NCI-H524 treated with DMSO at 0.1 percent for 48 hours (cell line): ENCODE measurements around the gene SPECC1L.
A peak's percentile ranks its signal among the peaks of the same experiment; 100 is the strongest.
"Not testable (repeated sequence)": the region's sequence is repeated elsewhere in the genome, so short reads cannot be mapped to it uniquely, and the experiment has no call there.

ENCODE experiments used
- DNase-seq: peaks from one replicate; lab custom pipeline; 2025; lab: John Stamatoyannopoulos, UW

SPECC1L gene, protein sequence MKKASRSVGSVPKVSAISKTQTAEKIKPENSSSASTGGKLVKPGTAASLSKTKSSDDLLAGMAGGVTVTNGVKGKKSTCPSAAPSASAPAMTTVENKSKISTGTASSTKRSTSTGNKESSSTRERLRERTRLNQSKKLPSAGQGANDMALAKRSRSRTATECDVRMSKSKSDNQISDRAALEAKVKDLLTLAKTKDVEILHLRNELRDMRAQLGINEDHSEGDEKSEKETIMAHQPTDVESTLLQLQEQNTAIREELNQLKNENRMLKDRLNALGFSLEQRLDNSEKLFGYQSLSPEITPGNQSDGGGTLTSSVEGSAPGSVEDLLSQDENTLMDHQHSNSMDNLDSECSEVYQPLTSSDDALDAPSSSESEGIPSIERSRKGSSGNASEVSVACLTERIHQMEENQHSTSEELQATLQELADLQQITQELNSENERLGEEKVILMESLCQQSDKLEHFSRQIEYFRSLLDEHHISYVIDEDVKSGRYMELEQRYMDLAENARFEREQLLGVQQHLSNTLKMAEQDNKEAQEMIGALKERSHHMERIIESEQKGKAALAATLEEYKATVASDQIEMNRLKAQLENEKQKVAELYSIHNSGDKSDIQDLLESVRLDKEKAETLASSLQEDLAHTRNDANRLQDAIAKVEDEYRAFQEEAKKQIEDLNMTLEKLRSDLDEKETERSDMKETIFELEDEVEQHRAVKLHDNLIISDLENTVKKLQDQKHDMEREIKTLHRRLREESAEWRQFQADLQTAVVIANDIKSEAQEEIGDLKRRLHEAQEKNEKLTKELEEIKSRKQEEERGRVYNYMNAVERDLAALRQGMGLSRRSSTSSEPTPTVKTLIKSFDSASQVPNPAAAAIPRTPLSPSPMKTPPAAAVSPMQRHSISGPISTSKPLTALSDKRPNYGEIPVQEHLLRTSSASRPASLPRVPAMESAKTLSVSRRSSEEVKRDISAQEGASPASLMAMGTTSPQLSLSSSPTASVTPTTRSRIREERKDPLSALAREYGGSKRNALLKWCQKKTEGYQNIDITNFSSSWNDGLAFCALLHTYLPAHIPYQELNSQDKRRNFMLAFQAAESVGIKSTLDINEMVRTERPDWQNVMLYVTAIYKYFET

DNA sequence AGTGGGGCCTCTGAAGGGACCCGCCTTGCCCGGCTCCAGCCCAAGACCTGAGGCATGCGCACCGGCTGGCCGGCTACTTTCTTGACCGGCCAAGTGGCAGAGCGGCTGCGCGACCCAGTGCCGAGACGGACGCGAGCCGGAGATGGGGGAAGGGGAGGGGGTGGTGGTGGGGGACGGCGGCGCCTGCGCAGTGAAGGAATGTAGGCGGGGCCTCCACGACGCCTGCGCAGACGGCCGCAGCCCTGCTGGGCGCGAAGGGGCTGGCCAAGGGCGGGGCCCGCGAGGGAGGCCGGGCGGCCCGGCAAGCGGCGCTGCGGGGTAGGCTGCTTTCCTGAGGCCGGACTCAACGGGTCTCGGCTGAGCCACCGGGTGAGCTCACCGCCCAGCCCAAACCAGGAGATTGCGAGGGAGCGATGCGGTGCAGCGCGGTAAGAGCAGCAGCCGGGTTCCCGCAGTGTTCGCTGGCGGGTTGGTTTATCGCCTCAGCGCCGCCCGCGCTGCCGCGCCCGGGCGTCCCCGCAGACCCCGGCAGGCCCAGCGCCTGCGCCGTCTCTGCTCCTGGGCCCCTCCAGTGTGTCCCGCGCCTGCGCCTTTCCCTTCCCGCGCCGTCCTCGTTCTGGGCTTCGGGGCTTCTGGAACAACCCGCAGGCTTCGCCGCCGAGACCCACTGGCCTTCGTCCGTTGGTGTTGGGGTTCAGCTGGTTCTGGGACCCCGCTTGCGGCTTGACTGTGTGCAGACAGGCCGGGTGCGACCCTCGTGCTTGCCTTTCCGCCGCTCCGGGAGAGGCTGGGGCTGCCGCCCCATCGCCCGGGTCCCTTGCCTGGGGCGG is at the start of gene SPECC1L:
Gene SPECC1L (plus strand): TSS at position 276 of the 830 bp plus-strand sequence. CDS start 31,401 bp downstream, outside the sequence.
- peak; percentile 57 for DNase-seq

DNA sequence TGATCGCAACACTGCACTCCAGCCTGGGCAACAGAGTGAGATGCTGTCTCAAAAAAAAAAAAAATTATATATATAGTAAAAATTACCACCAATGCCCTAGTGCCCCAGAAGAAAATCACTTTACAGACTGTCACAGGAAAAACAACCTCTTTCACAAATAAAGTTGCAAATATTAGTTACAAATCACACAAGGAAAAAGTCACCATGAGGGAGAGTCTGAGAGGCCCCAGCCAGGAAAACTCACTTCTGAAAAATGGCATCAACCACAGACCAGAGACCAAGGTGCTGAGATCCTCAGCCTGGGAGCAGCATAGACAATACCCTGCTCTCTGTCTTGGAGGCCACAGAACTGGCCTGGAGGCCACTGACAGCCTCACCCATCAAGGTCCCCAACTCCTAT is 46.2 kb upstream of the SPECC1L start:
- DNase-seq: no peak

DNA sequence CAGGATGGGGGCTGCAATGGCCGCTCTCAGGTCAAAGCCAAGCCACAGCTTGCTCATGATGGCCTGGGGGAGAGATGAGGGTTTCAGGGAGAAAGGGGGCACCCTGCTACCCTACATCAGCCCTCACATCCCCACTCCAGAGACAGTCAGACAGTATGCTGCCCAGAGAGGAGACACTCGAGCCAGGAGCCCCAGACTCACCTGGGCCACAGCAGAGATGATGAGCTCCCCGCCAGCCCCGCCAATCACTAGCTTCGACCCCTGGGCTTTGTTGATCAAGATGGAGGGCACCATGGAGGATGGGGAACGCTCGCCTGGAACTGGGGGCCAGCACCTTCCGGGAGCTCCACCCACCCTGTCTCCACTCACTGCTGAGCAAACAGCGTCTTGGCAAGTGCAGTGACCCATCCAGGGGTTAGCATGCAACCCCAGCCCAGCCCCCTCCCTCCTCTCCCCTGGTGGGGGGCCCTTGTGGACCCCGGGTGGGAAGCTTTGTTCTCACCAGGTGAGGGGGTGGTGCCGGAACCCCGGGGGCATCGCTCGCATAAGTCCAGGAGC is 45.5 kb upstream of the SPECC1L start:
- no peak for DNase-seq

DNA sequence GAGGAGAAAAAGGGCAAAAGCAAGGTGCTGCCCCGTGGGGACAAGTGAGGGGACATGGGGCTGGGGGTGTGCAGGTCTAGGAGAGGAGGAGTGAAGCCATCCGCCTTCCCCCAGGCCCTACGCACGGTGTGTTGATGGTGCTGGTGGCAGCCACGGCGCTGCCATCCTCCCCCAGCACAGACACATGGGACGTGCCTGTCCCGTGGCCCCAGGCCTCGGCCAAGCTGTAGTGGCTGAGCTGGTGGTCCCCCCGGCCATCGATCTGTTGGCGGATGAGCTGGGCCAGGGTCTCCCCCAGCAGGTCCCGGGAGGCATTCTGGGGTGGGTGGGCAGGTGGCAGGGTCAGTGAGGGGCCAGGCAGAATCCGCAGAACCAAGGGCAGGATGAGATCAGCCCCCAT is 44.7 kb upstream of the SPECC1L start:
- no peak for DNase-seq

DNA sequence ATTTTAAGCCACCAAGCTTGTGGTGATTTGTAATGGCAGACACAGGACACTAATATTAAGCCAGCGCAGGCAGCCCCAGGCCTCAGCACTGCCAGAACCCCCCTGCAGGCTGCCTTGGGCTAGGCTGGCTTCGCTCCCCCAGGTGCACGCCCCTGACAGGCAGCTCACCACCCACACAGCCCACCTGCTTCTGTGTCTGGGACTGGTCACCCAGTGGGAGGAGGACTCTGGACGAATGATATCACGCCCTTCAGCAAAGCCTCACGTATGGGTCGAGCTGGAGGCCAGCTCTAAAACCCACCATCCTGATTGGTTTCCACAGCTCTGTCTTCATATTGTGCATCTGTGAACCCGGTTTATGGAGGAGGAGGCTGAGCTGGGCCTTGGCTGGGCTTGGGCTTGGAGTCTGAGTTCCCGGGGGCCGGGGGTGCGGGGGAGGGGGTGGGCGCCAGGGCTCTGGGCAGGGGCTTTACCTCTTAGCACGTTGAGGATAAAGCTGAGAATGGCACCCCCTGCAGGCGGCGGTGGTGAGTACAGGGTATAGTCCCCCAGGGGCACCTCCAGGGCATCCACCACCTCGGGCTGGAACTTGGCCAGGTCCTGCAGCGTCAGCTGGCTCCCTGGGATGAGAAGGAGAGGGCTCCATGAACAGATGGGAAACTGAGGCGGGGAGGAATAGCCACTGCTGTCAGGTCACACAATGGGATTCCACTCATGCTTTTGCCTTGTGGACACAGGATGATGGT is 39.5 kb upstream of the SPECC1L start:
- no peak for DNase-seq

DNA sequence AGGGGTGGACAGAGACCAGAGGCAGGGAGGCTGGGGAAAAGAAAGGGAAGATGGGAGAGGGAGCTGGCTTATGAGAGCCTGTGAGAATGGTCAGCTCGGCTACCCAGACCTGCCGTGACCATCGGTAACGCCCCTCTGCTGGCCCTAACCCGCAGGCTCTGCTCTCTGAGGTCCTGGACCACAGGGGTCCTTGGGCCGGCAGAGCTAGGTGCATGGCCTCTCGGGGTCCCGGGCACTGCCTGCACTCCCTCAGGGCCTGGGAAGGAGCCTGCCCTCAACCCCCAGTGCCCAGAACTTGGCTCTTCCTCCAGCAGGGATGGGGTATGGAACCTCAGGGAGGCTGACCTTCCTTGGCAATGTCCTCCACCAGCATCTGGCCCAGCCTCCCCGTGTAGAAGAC is 38.9 kb upstream of the SPECC1L start:
- DNase-seq: no peak

DNA sequence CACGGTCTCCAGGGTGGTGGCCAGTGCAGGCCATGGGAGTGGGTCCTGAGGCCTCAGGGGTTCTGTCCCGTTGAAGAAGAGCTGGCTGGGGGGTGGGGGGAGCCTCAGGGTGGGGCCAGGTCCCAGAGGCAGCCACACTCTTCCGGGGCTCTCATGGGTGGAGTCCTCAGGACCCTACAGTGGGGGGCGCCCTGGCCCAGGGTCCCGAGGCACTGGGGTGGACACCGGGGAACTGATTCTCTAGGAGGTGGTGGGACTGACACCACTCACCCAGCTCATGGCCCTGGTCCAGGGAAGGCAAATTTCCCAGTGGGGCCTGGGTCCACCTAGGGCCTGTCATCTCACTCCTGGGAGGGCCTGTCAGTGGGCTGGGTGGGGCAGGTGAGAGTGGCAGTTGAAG is 38.5 kb upstream of the SPECC1L start:
- DNase-seq: no peak

DNA sequence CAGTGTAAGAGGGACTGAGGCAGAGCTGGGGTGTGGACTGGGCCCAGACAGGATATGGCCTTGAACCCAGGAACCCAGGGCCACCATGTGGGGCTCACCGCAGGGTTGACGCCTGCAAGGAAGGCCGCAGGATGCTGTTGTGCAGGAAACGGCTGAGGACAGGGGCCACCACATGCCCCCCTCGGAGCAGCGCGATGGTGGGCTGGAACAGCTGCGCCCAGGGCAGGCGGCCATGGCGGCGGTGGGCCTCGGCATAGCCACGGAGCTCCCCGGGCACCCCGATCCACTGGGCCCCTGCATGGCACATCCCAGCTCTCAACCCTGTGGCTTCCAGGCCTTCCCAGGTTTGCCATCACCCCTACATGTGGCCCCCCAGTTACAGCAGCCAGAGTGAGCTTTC is 37.9 kb upstream of the SPECC1L start:
- no peak for DNase-seq

DNA sequence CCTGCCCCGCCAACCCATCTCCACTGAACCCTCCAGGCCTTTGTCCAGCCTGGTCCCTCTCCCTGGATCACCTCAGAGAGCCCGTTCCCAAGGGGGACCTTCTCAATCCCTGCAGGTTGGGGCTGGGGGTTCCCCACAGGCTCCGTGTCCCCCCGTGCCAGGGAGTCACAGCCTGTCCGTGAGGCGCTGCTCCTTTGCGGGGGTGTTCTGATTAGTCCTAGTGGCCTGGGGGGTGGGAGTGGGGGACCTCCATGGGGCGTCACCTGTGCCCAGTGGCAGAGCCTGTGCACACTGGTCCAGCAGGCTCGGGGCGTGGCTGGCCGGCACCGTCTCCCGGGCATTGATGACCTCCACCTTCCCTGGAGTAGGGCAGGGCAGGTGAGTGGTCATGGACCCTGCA is 37.4 kb upstream of the SPECC1L start:
- no peak for DNase-seq

DNA sequence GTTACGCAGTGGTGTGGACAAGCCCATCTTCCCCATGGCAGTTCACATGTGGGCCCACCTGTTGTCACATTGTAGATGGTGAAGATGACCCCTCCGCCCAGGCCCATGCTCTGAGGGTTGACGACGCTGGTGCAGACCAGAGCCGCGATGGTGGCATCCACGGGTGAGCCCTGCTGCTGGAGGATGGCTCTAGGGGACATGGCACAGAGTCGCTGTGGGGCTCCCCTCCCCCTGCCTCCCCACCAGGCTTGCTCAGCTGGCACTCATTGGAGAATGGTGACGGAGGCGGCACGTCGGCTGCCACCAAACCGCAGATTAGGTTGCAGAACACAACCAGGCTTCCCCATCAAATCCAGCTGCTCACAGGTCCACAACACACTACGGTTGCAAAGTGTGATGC is 36.8 kb upstream of the SPECC1L start:
- no peak for DNase-seq

DNA sequence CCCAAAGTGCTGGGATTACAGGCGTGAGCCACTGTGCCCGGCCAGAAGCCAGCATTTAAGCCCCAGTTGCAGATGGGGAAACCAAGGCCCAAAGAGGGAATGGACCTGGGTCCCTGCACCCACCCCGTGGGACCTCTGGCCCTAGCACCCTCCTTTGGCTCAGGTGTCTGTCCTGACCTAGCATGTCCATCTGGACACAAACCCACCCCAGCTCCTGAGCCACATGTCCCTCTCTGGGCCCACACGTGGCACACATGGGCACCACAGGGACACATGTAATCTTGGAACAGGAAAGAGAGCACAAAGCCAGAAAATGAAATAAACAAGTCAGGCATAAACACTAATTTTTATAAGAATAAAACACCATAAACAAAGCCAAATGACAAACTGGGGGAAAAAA is 35.3 kb upstream of the SPECC1L start:
- no peak for DNase-seq

DNA sequence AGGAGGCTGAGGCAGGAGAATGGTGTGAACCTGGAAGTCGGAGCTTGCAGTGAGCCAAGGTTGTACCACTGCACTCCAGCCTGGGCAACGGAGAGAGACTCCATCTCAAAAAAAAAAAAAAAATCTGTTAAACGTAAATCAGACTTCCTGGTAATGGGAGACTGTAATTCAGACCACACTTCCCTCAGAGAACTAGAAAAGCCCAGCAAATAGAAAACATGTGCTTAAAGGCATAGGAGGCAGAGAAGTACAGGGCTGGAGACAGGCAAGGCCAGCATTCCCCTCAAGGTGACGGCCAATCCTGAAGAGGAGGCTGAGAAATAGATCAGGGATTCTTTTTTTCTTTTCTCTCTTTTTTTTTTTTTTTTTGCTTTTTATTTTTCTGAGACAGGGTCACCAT is 34.0 kb upstream of the SPECC1L start:
- DNase-seq: no peak

DNA sequence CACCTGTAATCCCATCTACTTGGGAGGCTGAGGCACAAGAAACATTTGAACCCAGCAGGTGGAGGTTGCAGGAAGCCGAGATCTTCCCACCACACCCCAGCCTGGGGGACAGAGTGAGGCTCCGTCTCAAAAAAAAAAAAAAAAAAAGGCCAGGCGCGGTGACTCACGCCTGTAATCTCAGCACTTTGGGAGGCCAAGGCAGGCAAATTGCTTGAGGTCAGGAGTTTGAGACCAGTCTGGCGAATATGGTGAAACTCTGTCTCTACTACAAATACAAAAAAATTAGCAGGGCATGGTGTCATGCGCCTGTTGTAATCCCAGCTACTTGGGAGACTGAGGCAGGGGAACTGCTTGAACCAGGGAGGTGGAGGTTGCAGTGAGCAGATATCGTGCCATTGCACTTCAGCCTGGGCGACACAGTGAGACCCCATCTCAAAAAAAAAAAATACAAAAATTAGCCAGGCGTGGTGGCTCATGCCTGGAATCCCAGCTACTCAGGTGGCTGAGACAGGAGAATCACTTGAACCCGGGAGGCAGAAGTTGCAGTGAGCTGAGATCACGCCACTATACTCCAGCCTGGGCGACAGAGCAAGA is 32.4 kb upstream of the SPECC1L start:
- not testable (repeated sequence) for DNase-seq

DNA sequence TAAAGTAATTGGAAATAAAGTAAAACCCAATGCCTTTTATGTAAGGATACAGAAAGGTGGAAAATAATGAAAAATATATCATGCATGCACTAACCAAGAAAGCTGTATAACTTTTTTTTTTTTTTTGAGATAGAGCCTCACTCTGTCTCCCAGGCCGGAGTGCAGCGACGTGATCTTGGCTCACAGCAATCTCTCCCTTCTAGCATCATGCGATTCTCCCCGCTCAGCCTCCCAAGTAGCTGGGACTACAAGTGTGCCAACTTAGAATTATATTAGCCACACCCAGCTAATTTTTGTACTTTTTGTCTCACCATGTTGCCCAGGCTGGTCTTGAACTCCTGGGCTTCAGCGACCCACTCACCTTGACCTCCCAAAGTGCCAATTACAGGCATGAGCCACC is 30.2 kb upstream of the SPECC1L start:
- no peak for DNase-seq

DNA sequence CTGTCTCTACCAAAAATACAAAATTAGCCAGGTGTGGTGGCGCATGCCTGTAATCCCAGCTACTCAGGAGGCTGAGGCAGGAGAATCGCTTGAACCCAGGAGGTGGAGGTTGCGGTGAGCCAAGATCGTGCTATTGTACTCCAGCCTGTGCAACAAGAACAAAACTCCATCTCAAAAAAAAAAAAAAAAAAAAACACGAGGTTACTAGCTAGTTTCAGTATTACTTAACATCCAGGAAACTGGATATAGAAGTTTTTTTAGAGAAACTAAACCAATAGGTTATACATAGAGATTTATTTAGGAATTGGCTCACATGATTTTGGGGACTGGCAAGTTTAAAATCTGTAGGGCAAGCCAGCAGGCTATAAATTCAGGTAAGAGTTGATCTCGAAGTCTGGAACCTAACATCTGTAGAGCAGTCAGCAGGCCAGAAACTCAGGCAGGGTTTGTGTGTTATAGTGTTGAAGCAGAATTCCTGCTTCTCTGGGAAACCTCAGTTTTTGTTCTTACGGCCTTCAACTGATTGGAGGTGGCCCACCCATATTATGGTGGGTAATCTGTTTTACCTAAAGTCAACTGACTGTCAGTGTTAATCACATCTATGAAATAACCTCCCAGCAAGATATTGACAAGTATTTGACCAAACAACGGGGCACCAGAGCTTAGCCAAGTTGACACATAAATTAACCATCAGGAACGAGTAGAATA is 29.5 kb upstream of the SPECC1L start:
- DNase-seq: not testable (repeated sequence)

DNA sequence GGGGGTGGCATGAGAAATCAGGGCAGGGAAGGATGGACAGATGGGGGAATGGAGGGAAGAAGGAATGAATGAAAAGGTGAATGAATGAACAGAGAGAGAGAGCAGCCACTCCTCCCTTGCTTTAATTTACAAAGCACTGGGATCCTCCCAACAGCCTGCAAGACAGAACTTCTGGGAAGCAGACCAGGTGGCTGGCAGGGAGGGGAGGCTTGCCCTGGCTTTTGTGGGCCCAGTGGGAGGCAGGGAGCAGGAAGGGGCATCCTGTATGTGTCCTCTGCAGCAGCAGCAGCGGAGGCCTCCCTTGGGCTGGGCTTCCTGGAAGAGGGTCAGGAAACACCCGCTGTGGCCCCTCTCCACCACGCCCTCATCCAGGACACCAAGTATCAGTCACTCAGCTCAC is 27.2 kb upstream of the SPECC1L start:
- peak; percentile 33 for DNase-seq

DNA sequence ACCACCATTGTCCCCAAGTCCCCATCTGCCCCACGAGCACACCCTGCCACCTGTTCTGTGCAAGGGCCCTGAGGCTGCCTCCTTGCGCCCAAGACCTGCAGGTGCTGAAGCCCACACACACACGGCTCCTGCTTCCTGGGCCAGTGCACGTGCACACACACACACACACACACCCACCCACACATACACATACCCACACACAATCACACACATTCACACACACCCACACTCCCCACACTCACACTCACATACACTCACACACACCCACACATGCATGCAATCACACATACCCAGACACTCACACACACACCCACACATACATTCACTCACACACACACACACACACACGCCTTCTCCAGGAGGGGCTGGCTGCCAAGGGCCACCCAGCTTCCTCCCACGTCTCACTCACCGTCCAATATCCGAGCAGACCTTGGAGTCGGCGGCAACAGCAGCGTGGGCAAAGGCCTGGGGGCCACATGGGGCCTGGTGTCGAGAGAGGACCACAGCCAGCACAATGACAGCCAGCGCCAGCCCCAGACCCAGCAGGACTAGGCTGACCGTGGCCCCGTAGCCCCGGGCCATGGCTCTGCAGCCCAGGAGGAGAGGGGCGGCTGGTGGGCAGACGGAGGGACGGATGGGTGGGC is 26.4 kb upstream of the SPECC1L start:
- DNase-seq: no peak

DNA sequence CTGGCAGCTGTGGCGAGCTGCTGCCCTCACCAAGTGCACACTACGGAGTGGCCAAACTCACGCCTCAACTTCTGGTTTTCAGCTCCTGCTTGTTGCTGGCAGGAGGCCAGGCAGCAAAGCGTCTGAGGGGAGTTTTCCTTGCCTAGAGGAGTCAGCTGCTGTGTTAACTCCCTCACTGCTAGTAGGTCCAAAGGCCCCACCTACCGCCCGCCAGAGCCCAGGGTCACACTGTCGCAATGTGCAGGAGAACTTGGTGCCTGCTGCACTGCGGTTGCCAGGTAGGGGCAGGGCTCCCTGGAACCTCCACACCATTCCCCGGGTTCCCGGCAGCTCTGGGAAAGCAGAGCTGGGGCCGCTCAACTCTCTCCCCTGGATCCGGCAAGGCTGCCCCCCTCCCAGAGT is 25.6 kb upstream of the SPECC1L start, which contains the start of gene GGT5:
Gene GGT5 (minus strand): TSS at position 53 of the 402 bp plus-strand sequence. CDS start 357 bp downstream, outside the sequence.
- DNase-seq: peak; percentile 51
